Measurements from ENCODE around the gene KRTAP6-3.

Gene KRTAP6-3

DNA sequence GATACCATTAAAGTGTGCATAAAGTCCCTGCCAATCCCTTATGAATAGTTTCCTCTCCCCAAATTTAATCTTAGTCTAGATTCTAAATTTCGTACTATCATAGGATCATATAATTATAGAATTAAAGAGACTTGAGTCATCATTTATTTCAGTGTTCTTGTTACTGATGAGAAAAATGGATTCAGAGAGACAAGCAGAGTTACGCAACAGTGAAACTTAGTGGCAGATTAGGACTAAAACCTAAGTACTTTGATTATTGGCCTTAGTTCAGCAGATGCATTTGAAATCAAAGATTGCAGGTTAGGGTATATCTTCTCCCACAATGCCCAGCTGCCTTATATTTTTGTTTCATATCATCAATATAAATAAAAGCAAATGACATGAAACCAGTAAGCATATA, 30.3 kb upstream of the KRTAP6-3 start:
- Histone ChIP-seq H3K27ac (ENCODE audit: low read depth, low read length) (no peak overlapping the region), H4K12ac (ENCODE audit: low read depth, low read length) (no peak overlapping the region), H2AK5ac (ENCODE audit: low read length) (no peak overlapping the region), H2BK120ac (ENCODE audit: insufficient read depth, low read length, poor library complexity) (no peak overlapping the region), H3K9me3 (ENCODE audit: insufficient read depth, low read depth, low read length) (no peaks in the 10 kb centered on the region), H3K79me1 (ENCODE audit: low read length) (no peaks in the 10 kb centered on the region), H2AFZ (ENCODE audit: insufficient read depth, low read length, poor library complexity) (no peak overlapping the region), H2BK5ac (ENCODE audit: low read depth, low read length, poor library complexity) (no peak overlapping the region), H3K4ac (ENCODE audit: low read depth, low read length) (no peak overlapping the region), H3K36me3 (ENCODE audit: control insufficient read depth in 1 of 2, insufficient read depth in 2 of 2, low read length in 2 of 2) (no peaks in the 10 kb centered on the region), H4K8ac (ENCODE audit: low read depth, low read length) (no peak overlapping the region), H3K4me1 (ENCODE audit: control insufficient read depth in 1 of 2, insufficient read depth in 2 of 2, low read length in 2 of 2) (no peaks in the 10 kb centered on the region), H3K4me3 (ENCODE audit: low read depth, low read length) (no peak overlapping the region), H4K91ac (ENCODE audit: low read depth, low read length) (no peak overlapping the region), H2BK12ac (ENCODE audit: low read length) (no peak overlapping the region), H3K4me2 (ENCODE audit: low read length) (no peak overlapping the region), H3K79me2 (ENCODE audit: control insufficient read depth, insufficient read depth, low read length, poor library complexity) (no peaks in the 10 kb centered on the region), H3K27me3 (ENCODE audit: insufficient read depth, low read length) (no peaks in the 10 kb centered on the region), H3K23ac (ENCODE audit: low read length) (no peak overlapping the region), H3K9ac (ENCODE audit: low read length) (no peak overlapping the region), H3K14ac (ENCODE audit: low read length) (no peak overlapping the region), H3K18ac (ENCODE audit: low read length) (no peak overlapping the region)
- DNase-seq, result no peak
- WGBS (ENCODE audit: extremely low coverage, insufficient coverage, insufficient read length), result no CpG with 5 or more reads among the region's 2 CpGs

DNA sequence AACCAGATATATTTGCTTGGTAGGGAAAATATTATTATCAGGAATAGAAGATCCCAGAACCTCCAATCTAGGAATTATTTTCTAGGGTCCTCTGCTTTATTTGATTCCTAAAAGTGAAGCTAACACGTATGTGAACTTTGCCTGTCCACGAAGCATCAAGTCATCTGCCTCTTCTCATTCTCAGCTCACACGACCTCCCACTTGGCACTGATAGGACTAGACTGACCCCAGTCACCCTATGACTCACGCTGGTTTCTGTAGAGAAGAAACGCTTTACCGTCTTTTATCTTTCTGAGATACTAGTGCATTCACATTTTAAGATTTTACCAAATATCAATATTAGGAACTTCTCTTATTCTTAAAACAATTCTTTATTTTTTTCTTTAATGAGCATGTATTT, 29.2 kb upstream of the KRTAP6-3 start:
- no CpG with 5 or more reads among the region's 6 CpGs for WGBS (ENCODE audit: extremely low coverage, insufficient coverage, insufficient read length)

DNA sequence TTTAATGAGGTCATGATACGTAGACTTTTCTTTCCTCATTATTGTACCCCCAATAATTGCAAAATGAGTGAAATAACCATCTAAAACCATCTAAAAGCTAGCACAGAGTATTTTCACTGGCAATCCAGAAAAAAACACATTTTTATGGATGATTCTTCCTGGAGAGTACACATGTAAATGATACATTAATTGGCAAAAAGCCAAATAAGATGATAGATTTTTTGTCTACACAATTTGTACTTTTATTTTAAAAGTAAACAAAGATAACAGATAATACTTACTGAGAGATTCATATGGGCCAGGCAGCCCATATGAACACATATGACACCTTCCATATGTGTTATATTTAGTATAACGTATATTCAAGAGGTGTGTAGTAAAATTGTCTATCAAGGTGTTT, 28.6 kb upstream of the KRTAP6-3 start:
- Histone ChIP-seq H2BK12ac (ENCODE audit: low read length) (no peak overlapping the region), H3K4me3 (ENCODE audit: low read depth, low read length) (no peak overlapping the region), H3K27me3 (ENCODE audit: insufficient read depth, low read length) (no peaks in the 10 kb centered on the region), H4K91ac (ENCODE audit: low read depth, low read length) (no peak overlapping the region), H3K18ac (ENCODE audit: low read length) (no peak overlapping the region), H3K79me2 (ENCODE audit: control insufficient read depth, insufficient read depth, low read length, poor library complexity) (no peaks in the 10 kb centered on the region), H3K36me3 (ENCODE audit: control insufficient read depth in 1 of 2, insufficient read depth in 2 of 2, low read length in 2 of 2) (no peaks in the 10 kb centered on the region), H3K4ac (ENCODE audit: low read depth, low read length) (no peak overlapping the region), H3K27ac (ENCODE audit: low read depth, low read length) (no peak overlapping the region), H3K23ac (ENCODE audit: low read length) (no peak overlapping the region), H4K12ac (ENCODE audit: low read depth, low read length) (no peak overlapping the region), H3K14ac (ENCODE audit: low read length) (no peak overlapping the region), H2AK5ac (ENCODE audit: low read length) (no peak overlapping the region), H2AFZ (ENCODE audit: insufficient read depth, low read length, poor library complexity) (no peak overlapping the region), H3K4me2 (ENCODE audit: low read length) (no peak overlapping the region), H3K9ac (ENCODE audit: low read length) (no peak overlapping the region), H3K4me1 (ENCODE audit: control insufficient read depth in 1 of 2, insufficient read depth in 2 of 2, low read length in 2 of 2) (no peaks in the 10 kb centered on the region), H2BK5ac (ENCODE audit: low read depth, low read length, poor library complexity) (no peak overlapping the region), H3K9me3 (ENCODE audit: insufficient read depth, low read depth, low read length) (no peaks in the 10 kb centered on the region), H4K8ac (ENCODE audit: low read depth, low read length) (no peak overlapping the region), H3K79me1 (ENCODE audit: low read length) (no peaks in the 10 kb centered on the region), H2BK120ac (ENCODE audit: insufficient read depth, low read length, poor library complexity) (no peak overlapping the region)
- no peak for DNase-seq
- no CpG with 5 or more reads among the region's 2 CpGs for WGBS (ENCODE audit: extremely low coverage, insufficient coverage, insufficient read length)

More for the DNA sequence above, 29.2 kb upstream of the KRTAP6-3 start:
- H3K27me3 ChIP-seq (ENCODE audit: insufficient read depth, low read length), result no peaks in the 10 kb centered on the region
- H4K12ac ChIP-seq (ENCODE audit: low read depth, low read length), result no peak overlapping the region
- no peaks in the 10 kb centered on the region for H3K4me1 ChIP-seq (ENCODE audit: control insufficient read depth in 1 of 2, insufficient read depth in 2 of 2, low read length in 2 of 2)
- H3K79me1 ChIP-seq (ENCODE audit: low read length), result no peaks in the 10 kb centered on the region
- no peak overlapping the region for H3K4ac ChIP-seq (ENCODE audit: low read depth, low read length)
- H2AK5ac ChIP-seq (ENCODE audit: low read length), result no peak overlapping the region
- no peak overlapping the region for H2BK120ac ChIP-seq (ENCODE audit: insufficient read depth, low read length, poor library complexity)
- no peak overlapping the region for H3K4me3 ChIP-seq (ENCODE audit: low read depth, low read length)
- H3K36me3 ChIP-seq (ENCODE audit: control insufficient read depth in 1 of 2, insufficient read depth in 2 of 2, low read length in 2 of 2), result no peaks in the 10 kb centered on the region
- no peak overlapping the region for H2BK12ac ChIP-seq (ENCODE audit: low read length)
- no peak overlapping the region for H4K8ac ChIP-seq (ENCODE audit: low read depth, low read length)
- no peak overlapping the region for H3K9ac ChIP-seq (ENCODE audit: low read length)
- H3K23ac ChIP-seq (ENCODE audit: low read length), result no peak overlapping the region
- no peaks in the 10 kb centered on the region for H3K9me3 ChIP-seq (ENCODE audit: insufficient read depth, low read depth, low read length)
- H2AFZ ChIP-seq (ENCODE audit: insufficient read depth, low read length, poor library complexity), result no peak overlapping the region
- H3K14ac ChIP-seq (ENCODE audit: low read length), result no peak overlapping the region
- H3K27ac ChIP-seq (ENCODE audit: low read depth, low read length), result no peak overlapping the region
- H3K4me2 ChIP-seq (ENCODE audit: low read length), result no peak overlapping the region
- no peak overlapping the region for H2BK5ac ChIP-seq (ENCODE audit: low read depth, low read length, poor library complexity)
- no peak overlapping the region for H3K18ac ChIP-seq (ENCODE audit: low read length)
- H3K79me2 ChIP-seq (ENCODE audit: control insufficient read depth, insufficient read depth, low read length, poor library complexity), result no peaks in the 10 kb centered on the region
- H4K91ac ChIP-seq (ENCODE audit: low read depth, low read length), result no peak overlapping the region
- no peak for DNase-seq

DNA sequence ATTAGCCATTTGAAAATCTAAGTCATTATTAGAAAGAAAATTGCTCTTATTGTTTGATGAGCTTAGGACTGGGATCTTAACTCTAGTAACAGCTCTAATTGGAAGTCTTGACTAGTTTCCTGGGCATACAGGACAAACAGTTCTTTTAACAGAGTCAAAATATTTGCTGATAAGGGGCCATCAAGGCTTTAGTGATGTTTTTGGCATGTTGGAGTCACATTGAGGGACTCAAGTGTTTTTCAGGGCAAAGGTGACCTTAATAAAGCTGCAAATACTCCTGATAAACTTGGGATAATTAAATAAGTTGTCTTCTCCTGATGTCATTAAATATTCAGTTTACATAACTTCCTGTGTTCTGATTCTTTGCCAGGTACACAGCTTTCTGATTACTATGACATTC, 24.6 kb upstream of the KRTAP6-3 start:
- H3K4me2 ChIP-seq (ENCODE audit: low read length), result no peak overlapping the region
- no peak overlapping the region for H3K4ac ChIP-seq (ENCODE audit: low read depth, low read length)
- no peak overlapping the region for H2BK12ac ChIP-seq (ENCODE audit: low read length)
- H4K8ac ChIP-seq (ENCODE audit: low read depth, low read length), result no peak overlapping the region
- H4K12ac ChIP-seq (ENCODE audit: low read depth, low read length), result no peak overlapping the region
- H2AK5ac ChIP-seq (ENCODE audit: low read length), result no peak overlapping the region
- no peak overlapping the region for H4K91ac ChIP-seq (ENCODE audit: low read depth, low read length)
- no peak overlapping the region for H2BK120ac ChIP-seq (ENCODE audit: insufficient read depth, low read length, poor library complexity)
- no peak overlapping the region for H3K18ac ChIP-seq (ENCODE audit: low read length)
- no peaks in the 10 kb centered on the region for H3K36me3 ChIP-seq (ENCODE audit: control insufficient read depth in 1 of 2, insufficient read depth in 2 of 2, low read length in 2 of 2)
- H3K27me3 ChIP-seq (ENCODE audit: insufficient read depth, low read length), result no peaks in the 10 kb centered on the region
- no peak overlapping the region for H2AFZ ChIP-seq (ENCODE audit: insufficient read depth, low read length, poor library complexity)
- H2BK5ac ChIP-seq (ENCODE audit: low read depth, low read length, poor library complexity), result no peak overlapping the region
- H3K79me1 ChIP-seq (ENCODE audit: low read length), result no peaks in the 10 kb centered on the region
- no peak overlapping the region for H3K9ac ChIP-seq (ENCODE audit: low read length)
- no peak overlapping the region for H3K14ac ChIP-seq (ENCODE audit: low read length)
- H3K23ac ChIP-seq (ENCODE audit: low read length), result no peak overlapping the region
- no peak for DNase-seq
- no peak overlapping the region for H3K27ac ChIP-seq (ENCODE audit: low read depth, low read length)
- H3K4me3 ChIP-seq (ENCODE audit: low read depth, low read length), result no peak overlapping the region
- no peaks in the 10 kb centered on the region for H3K9me3 ChIP-seq (ENCODE audit: insufficient read depth, low read depth, low read length)
- H3K4me1 ChIP-seq (ENCODE audit: control insufficient read depth in 1 of 2, insufficient read depth in 2 of 2, low read length in 2 of 2), result no peaks in the 10 kb centered on the region
- no peaks in the 10 kb centered on the region for H3K79me2 ChIP-seq (ENCODE audit: control insufficient read depth, insufficient read depth, low read length, poor library complexity)

DNA sequence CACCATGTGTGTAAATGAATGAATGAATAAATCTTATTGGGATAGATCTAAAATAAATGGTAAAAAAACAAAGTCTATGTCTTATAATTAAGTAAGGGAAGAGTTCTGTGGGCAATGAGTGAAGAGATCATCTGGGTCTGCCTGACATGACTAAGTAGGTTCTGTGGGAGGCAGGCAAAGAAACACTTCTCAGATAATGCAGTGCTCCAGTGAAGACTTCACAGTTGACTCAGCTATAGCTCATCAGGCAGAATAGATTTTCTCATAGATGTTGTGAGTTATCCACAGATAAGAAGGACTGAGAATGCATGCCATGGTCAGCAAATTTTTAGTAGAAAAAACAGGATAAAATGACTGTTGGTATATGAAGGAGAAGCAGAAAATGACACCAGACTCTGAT, 14.5 kb upstream of the KRTAP6-3 start:
- Histone ChIP-seq H2BK120ac (ENCODE audit: insufficient read depth, low read length, poor library complexity) (no peak overlapping the region), H3K4me3 (ENCODE audit: low read depth, low read length) (no peak overlapping the region), H3K36me3 (ENCODE audit: control insufficient read depth in 1 of 2, insufficient read depth in 2 of 2, low read length in 2 of 2) (no peaks in the 10 kb centered on the region), H3K27ac (ENCODE audit: low read depth, low read length) (no peak overlapping the region), H2BK12ac (ENCODE audit: low read length) (no peak overlapping the region), H3K9ac (ENCODE audit: low read length) (no peak overlapping the region), H4K12ac (ENCODE audit: low read depth, low read length) (no peak overlapping the region), H2AK5ac (ENCODE audit: low read length) (no peak overlapping the region), H2AFZ (ENCODE audit: insufficient read depth, low read length, poor library complexity) (no peak overlapping the region), H3K9me3 (ENCODE audit: insufficient read depth, low read depth, low read length) (no peaks in the 10 kb centered on the region), H3K4ac (ENCODE audit: low read depth, low read length) (no peak overlapping the region), H2BK5ac (ENCODE audit: low read depth, low read length, poor library complexity) (no peak overlapping the region), H3K23ac (ENCODE audit: low read length) (no peak overlapping the region), H4K91ac (ENCODE audit: low read depth, low read length) (no peak overlapping the region), H3K4me1 (ENCODE audit: control insufficient read depth in 1 of 2, insufficient read depth in 2 of 2, low read length in 2 of 2) (no peaks in the 10 kb centered on the region), H3K79me1 (ENCODE audit: low read length) (no peaks in the 10 kb centered on the region), H4K8ac (ENCODE audit: low read depth, low read length) (no peak overlapping the region), H3K4me2 (ENCODE audit: low read length) (no peak overlapping the region), H3K14ac (ENCODE audit: low read length) (no peak overlapping the region), H3K27me3 (ENCODE audit: insufficient read depth, low read length) (no peaks in the 10 kb centered on the region), H3K18ac (ENCODE audit: low read length) (no peak overlapping the region), H3K79me2 (ENCODE audit: control insufficient read depth, insufficient read depth, low read length, poor library complexity) (no peaks in the 10 kb centered on the region)
- no peak for DNase-seq

Measured in trophoblast cell (in vitro differentiated cells and primary cell).